Endodermal cell (in vitro differentiated cells): Measurements from ENCODE around the gene CASP2. TPM values are rescaled to one million over a fixed set of nuclear protein-coding genes. Genes with fewer than 3 reads are reported as not detected.

Source experiments
- DNase-seq: peaks from one replicate; pipeline ENCODE4 v3.0.0-alpha.2; 2017
- H3K27ac ChIP-seq: 2 replicates; pipeline ENCODE4 v1.5.1; 2013; ENCODE audit warnings: mild to moderate bottlenecking, low read depth, low read length, moderate library complexity
- H3K27me3 ChIP-seq: 2 replicates; pipeline ENCODE4 v1.6.1; 2013; ENCODE audit warnings: mild to moderate bottlenecking, low read length, moderate library complexity; ENCODE audit not compliant: insufficient read depth, control insufficient read depth, poor library complexity, severe bottlenecking
- H3K36me3 ChIP-seq: 2 replicates; pipeline ENCODE4 v1.7.0; 2013; ENCODE audit warnings: mild to moderate bottlenecking, low read length, moderate library complexity; ENCODE audit not compliant: control insufficient read depth, insufficient read depth
- H3K4me1 ChIP-seq: one replicate; pipeline ENCODE4 v1.7.0; 2013; ENCODE audit warnings: low read length; ENCODE audit not compliant: control insufficient read depth, insufficient read depth
- H3K4me3 ChIP-seq: 2 replicates; pipeline ENCODE4 v1.5.1; 2013; ENCODE audit warnings: mild to moderate bottlenecking, low read length, moderate library complexity
- H3K9ac ChIP-seq: 2 replicates; pipeline ENCODE4 v1.6.1; 2013; ENCODE audit warnings: mild to moderate bottlenecking, low read length, moderate library complexity; ENCODE audit not compliant: poor library complexity, severe bottlenecking; ENCODE audit errors: extremely low read depth
- H3K9me3 ChIP-seq: 2 replicates; pipeline ENCODE4 v1.6.1; 2013; ENCODE audit warnings: mild to moderate bottlenecking, low read length, moderate library complexity; ENCODE audit not compliant: control insufficient read depth
- H3K27ac Mint-ChIP-seq: 2 replicates; pipeline ENCODE4 v1.8.0; 2020; ENCODE audit warnings: mixed read lengths
- H3K27me3 Mint-ChIP-seq: 2 replicates; pipeline ENCODE4 v1.8.0; 2021; ENCODE audit warnings: mild to moderate bottlenecking, mixed read lengths; ENCODE audit not compliant: insufficient read depth
- H3K36me3 Mint-ChIP-seq: 2 replicates; pipeline ENCODE4 v1.8.0; 2020; ENCODE audit warnings: low read depth, mixed read lengths
- H3K4me1 Mint-ChIP-seq: 2 replicates; pipeline ENCODE4 v1.8.0; 2020; ENCODE audit warnings: mixed read lengths
- H3K4me3 Mint-ChIP-seq: 2 replicates; pipeline ENCODE4 v1.8.0; 2020; ENCODE audit warnings: mild to moderate bottlenecking, moderate library complexity, mixed read lengths
- H3K9me3 Mint-ChIP-seq: 2 replicates; pipeline ENCODE4 v1.8.0; 2020; ENCODE audit warnings: mild to moderate bottlenecking, mixed read lengths
- CTCF ChIP-seq: fragments of 200-600 bp; sonication (generic); conservative IDR thresholded peaks from 2 replicates; pipeline ENCODE4 v1.5.0; 2021; ENCODE audit warnings: antibody characterized with exemption, mild to moderate bottlenecking
- WGBS, 2 experiments: methylation state at CpG; one replicate each; pipeline versions ENCODE4 v1.1.5 to v1.1.7; 2013; ENCODE audit warnings: missing lambda C conversion rate in 2 of 2, mixed read lengths in 1 of 2; ENCODE audit not compliant: insufficient coverage in 1 of 2, insufficient read length in 1 of 2; 5-methylcytosine and 5-hydroxymethylcytosine counted together
- long read RNA-seq, 4 experiments: library from polyadenylated mRNA in 2 of 4; library from RNA in 1 of 4; library from capped mRNA in 1 of 4; stranded (forward) in 3 of 4; unstranded in 1 of 4; transcript quantifications; one replicate each; pipeline ENCODE4 v2.0.0, GENCODE V29; 2020 to 2021; ENCODE audit warnings: inconsistent platforms in 1 of 4
- polyA plus RNA-seq, 2 experiments: library from polyadenylated mRNA; stranded (reverse); fragments of 50-300 nt; gene quantifications; one replicate each; pipeline ENCODE4 v1.2.3, GENCODE V29; 2013
- total RNA-seq, 2 donors: library from RNA; stranded (reverse); fragmentation: NEBNext Ultra II Directional in 1 of 2; extraction: Animal tissue kit (Norgen Biotek cat#: 25700) in 1 of 2; gene quantifications; 2 replicates in 1 of 2; 3 replicates in 1 of 2; pipeline ENCODE4 v1.2.1, GENCODE V29; 2021

Gene CASP2
- 10 to 100 TPM; 47.9 to 48.3 TPM for total RNA-seq
- polyA plus RNA-seq (2013, experiment 1 of 2): 31.1 TPM
- 30.2 TPM for polyA plus RNA-seq (2013, experiment 2 of 2)
- long read RNA-seq, experiment 1, full-length matches to known transcripts: 1 of 6 reads
- long read RNA-seq, experiment 1, partial matches to known transcripts: 1 of 6 reads
- long read RNA-seq, experiment 1, other reads (novel, unspliced or antisense): 4 of 6 reads
- long read RNA-seq, experiment 2, full-length matches to known transcripts: 22 of 34 reads
- long read RNA-seq, experiment 2, partial matches to known transcripts: 2 of 34 reads
- long read RNA-seq, experiment 2, other reads (novel, unspliced or antisense): 10 of 34 reads
- long read RNA-seq, experiment 3, full-length matches to known transcripts: 14 of 18 reads
- long read RNA-seq, experiment 3, partial matches to known transcripts: 0 of 18 reads
- long read RNA-seq, experiment 3, other reads (novel, unspliced or antisense): 4 of 18 reads
- long read RNA-seq, experiment 4, full-length matches to known transcripts: 1 of 2 reads
- long read RNA-seq, experiment 4, partial matches to known transcripts: 0 of 2 reads
- long read RNA-seq, experiment 4, other reads (novel, unspliced or antisense): 1 of 2 reads

DNA sequence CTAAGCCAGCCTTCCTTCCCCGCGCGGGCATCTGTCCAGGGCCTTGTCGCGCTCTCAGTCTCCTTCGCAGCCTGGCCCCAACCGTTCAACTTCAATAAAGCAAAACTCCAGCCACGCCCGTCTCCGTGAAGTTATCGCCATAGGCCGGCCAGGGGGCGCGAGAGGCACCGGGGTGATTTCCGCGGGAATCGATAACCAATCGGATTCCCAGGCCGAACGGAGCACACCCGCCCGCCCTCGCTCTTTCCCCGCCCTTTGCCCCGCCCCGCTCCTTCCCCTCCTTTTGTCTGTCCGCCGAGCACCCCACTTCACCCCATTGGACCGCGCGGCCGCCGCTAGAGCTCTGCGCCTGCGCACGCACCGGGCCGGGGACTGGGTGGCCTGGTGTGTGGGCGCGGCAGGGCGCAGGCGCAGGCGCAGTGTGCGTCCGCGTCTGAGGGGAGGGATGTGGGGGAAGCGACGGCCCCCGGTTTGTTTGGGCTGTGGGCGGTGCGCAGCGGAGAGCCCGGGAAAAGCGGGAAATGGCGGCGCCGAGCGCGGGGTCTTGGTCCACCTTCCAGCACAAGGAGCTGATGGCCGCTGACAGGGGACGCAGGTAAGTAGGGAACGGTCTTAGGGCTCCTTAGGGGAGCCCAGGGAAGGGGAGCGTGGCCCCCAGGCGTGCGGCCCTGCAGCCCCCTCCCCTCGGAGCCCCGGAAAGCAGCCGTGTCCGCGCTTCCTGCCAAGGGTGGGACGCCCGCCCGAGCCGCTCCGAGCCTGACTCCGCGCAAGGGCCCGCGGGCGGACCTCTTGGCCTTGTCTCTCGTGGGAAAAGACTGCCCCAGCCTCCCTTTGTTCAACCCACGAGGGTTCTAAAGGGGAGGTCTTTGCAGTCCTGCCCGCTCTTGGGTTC is at the start of gene CASP2:
Gene CASP2, plus strand, starts transcription at position 417 of the 892 bp plus-strand sequence. Its CDS starts 105 bp downstream, at position 522.
- Mint-ChIP-seq H3K4me3 (peak within 1 kb of the TSS; percentile 88), H3K27me3 (peaks cover 30% of the 10 kb centered on the region), H3K4me1 (peaks cover 30% of the 10 kb centered on the region), H3K27ac (peak within 1 kb of the TSS; percentile 95), H3K36me3 (peaks cover 30% of the 10 kb centered on the region), H3K9me3 (peaks cover 14% of the 10 kb centered on the region)
- peak within 1 kb of the TSS; percentile 90 for H3K27ac ChIP-seq
- peaks cover 4% of the 10 kb centered on the region for H3K4me1 ChIP-seq
- peaks cover 11% of the 10 kb centered on the region for H3K27me3 ChIP-seq
- DNase-seq: peak; percentile 99
- WGBS, 2 experiments: 3 to 16% methylated on average over 29 to 84 of the region's 84 CpGs
- TF ChIP-seq CTCF: peak; percentile 56
- peak within 1 kb of the TSS; percentile 91 for H3K9ac ChIP-seq
- H3K9me3 ChIP-seq: peaks cover 6% of the 10 kb centered on the region
- H3K4me3 ChIP-seq: peak within 1 kb of the TSS; percentile 100
- peaks cover 29% of the 10 kb centered on the region for H3K36me3 ChIP-seq

- H3K27ac ChIP-seq: no peak overlapping the region
- peaks cover 7% of the 10 kb centered on the region for H3K27me3 Mint-ChIP-seq
- H3K4me3 Mint-ChIP-seq: no peak overlapping the region
- no peak for DNase-seq
- H3K9me3 Mint-ChIP-seq: peaks cover 19% of the 10 kb centered on the region
- no peak for TF ChIP-seq CTCF
- no peaks in the 10 kb centered on the region for H3K36me3 ChIP-seq
- no peaks in the 10 kb centered on the region for H3K27me3 ChIP-seq
- no peak overlapping the region for H3K9ac ChIP-seq
- H3K4me3 ChIP-seq: no peak overlapping the region
- H3K36me3 Mint-ChIP-seq: no peaks in the 10 kb centered on the region
- peaks cover 2% of the 10 kb centered on the region for H3K4me1 Mint-ChIP-seq
- no peak overlapping the region for H3K27ac Mint-ChIP-seq
- H3K9me3 ChIP-seq: peaks cover 17% of the 10 kb centered on the region
- no peaks in the 10 kb centered on the region for H3K4me1 ChIP-seq
These were observed 48.3 kb upstream of the CASP2 start for GRCh38 chr7:143239813-143240212.
